ENCODE data around the gene BCAS1.
A peak's percentile ranks its signal among the peaks of the same experiment; 100 is the strongest.

Gene BCAS1

DNA sequence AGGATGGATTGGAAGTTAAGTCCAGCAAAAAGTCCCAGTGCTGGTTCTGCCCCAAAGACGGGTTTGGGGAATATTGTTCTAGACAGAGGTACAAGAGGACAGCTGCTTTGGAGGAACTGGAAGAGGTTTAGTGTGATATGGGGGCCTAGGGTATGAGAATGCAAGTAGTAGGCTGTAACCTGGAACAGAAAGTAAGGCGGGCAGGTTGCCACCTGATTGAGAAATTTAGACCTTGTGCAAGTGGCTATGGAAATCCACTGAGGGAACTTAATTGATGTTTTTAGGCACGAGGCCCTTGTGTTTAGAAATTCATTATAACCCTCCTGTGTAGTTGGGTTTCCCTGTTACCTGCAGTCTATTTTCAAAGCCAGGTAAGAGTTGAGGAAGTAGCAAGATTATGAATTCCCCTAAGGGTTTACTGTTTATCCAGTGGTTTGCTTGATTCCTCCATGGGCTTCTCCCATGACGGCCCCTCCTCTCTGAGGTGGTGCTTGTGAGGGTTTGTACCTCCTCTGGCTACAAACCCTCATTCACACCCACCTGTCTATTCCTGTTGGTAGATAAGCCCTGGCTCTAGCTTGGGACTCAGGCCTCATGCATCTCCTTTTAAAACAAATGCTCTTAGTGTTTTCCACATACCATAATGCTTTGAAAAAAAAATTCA lies 42.0 kb upstream of the BCAS1 start (continued):
- TF ChIP-seq ZNF747 (tag by site-specific recombination; IDR thresholded peaks at IDR 0.05), result no peak
- no peak for TF ChIP-seq ZNF610 (tag by site-specific recombination; IDR thresholded peaks at IDR 0.05; ENCODE audit: borderline replicate concordance)

DNA sequence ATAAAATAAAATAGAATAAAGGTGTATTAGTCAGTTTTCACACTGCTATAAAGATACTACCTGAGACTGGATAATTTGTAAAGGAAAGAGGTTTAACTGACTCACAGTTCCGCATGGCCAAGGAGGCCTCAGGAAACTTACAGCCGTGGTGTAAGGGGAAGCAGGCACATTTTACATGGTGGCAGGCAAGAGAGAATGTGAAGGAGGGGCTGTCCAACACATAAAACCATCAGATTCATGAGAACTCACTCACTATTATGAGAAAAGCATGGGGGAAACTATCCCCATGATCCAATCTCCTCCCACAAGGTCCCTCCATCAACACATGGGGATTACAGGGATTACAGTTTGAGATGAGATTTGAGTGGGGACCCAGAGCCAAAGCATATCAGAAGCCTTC lies 41.1 kb upstream of the BCAS1 start:
- H3K4me1 ChIP-seq (ENCODE audit: control insufficient read depth, insufficient read depth, low read length), result no peaks in the 10 kb centered on the region
- TF ChIP-seq ZNF350 (tag by site-specific recombination; IDR thresholded peaks at IDR 0.05) (no peak), SETDB1 (IDR thresholded peaks at IDR 0.05; ENCODE audit: insufficient read length, low read length) (peak; percentile 35)
- POLR2A ChIA-PET, result no interaction called here

DNA sequence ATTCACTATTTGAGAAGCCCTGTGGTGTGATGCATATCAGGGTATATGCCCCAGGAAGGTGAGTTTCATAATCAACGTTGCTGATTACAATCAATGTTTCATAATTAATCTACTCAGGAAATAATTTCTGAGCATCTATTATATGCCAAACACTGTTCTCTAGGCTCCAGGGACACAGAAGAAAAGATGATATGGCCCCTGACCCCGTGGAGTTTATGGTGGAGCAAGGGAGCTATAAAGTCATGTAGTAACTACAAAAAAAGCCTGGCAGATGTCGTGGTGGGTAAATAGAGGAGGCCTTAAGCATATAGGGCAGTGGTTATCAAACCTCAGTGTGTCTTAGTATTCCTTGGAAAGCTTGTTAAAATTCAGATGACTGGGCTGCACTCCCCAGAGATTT lies 40.1 kb upstream of the BCAS1 start:
- H3K4me1 ChIP-seq (ENCODE audit: control insufficient read depth, insufficient read depth, low read length), result no peaks in the 10 kb centered on the region
- CTCF ChIA-PET, result interaction anchor here (0.6 kb wide), 1 partner anchor 17 kb away, joined by 5 read pairs; no protein-coding TSS in a partner anchor

More for the DNA sequence above, 41.1 kb upstream of the BCAS1 start:
- H3K36me3 ChIP-seq (ENCODE audit: control insufficient read depth in 2 of 2, insufficient read depth in 1 of 2, low read length in 2 of 2), result no peaks in the 10 kb centered on the region
- H3K9me3 ChIP-seq (ENCODE audit: control insufficient read depth, insufficient read depth, low read depth, low read length), result no peaks in the 10 kb centered on the region
- no peak overlapping the region for H3K27ac ChIP-seq (ENCODE audit: extremely low read depth, low read depth, low read length)
- no peak overlapping the region for H3K4me3 ChIP-seq (ENCODE audit: low read depth, low read length)
- CTCF ChIA-PET, result interaction anchor here (0.6 to 1.3 kb wide), 2 partner anchors 8 to 14 kb away, joined by 3 to 6 read pairs; no protein-coding TSS in a partner anchor

DNA sequence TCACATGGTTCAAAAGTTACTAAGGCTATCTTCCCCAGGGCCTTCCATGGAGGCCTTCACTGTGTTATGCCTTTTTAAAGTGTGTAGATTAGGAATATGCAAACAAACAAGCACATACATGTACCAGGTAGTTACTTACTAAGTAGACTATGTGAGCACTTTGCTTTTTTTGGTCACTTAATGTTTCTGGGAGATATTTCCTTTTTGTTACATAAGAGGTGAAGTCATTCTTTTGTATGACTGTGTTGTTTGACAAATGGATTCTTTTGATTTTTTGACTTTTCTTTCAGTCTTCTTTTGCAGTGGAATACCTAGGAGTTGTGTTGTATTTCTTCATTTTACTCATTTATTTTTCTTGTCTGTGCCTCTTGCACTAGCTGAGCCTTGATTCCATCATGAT lies 39.6 kb upstream of the BCAS1 start:
- Histone ChIP-seq H3K9me3 (ENCODE audit: control insufficient read depth, insufficient read depth, low read depth, low read length) (no peaks in the 10 kb centered on the region), H3K27ac (ENCODE audit: extremely low read depth, low read depth, low read length) (no peak overlapping the region), H3K36me3 (ENCODE audit: control insufficient read depth in 2 of 2, insufficient read depth in 1 of 2, low read length in 2 of 2) (no peaks in the 10 kb centered on the region), H3K4me3 (ENCODE audit: low read depth, low read length) (no peak overlapping the region), H3K4me1 (ENCODE audit: control insufficient read depth, insufficient read depth, low read length) (no peaks in the 10 kb centered on the region)
- TF ChIP-seq, protein P1, sequence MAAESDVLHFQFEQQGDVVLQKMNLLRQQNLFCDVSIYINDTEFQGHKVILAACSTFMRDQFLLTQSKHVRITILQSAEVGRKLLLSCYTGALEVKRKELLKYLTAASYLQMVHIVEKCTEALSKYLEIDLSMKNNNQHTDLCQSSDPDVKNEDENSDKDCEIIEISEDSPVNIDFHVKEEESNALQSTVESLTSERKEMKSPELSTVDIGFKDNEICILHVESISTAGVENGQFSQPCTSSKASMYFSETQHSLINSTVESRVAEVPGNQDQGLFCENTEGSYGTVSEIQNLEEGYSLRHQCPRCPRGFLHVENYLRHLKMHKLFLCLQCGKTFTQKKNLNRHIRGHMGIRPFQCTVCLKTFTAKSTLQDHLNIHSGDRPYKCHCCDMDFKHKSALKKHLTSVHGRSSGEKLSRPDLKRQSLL (tag by site-specific recombination; IDR thresholded peaks at IDR 0.05), result no peak
- TF ChIP-seq RBAK (tag by site-specific recombination; IDR thresholded peaks at IDR 0.05) (no peak), ZNF394 (tag by site-specific recombination; IDR thresholded peaks at IDR 0.05; ENCODE audit: borderline replicate concordance) (no peak), MYNN (tag by site-specific recombination; IDR thresholded peaks at IDR 0.05; ENCODE audit: borderline replicate concordance) (no peak), ZFP41 (tag by site-specific recombination; IDR thresholded peaks at IDR 0.05; ENCODE audit: borderline replicate concordance) (no peak), ZNF354C (tag by site-specific recombination; IDR thresholded peaks at IDR 0.05; ENCODE audit: borderline replicate concordance, low read depth) (no peak), ZNF560 (tag by site-specific recombination; IDR thresholded peaks at IDR 0.05; ENCODE audit: borderline replicate concordance) (no peak), ZNF114 (tag by site-specific recombination; IDR thresholded peaks at IDR 0.05) (no peak), ZNF510 (tag by site-specific recombination; IDR thresholded peaks at IDR 0.05; ENCODE audit: insufficient replicate concordance) (no peak), ZIC2 (tag by site-specific recombination; IDR thresholded peaks at IDR 0.05) (no peak), ZNF473 (tag by site-specific recombination; IDR thresholded peaks at IDR 0.05) (no peak)
- TF ChIP-seq, protein P2, sequence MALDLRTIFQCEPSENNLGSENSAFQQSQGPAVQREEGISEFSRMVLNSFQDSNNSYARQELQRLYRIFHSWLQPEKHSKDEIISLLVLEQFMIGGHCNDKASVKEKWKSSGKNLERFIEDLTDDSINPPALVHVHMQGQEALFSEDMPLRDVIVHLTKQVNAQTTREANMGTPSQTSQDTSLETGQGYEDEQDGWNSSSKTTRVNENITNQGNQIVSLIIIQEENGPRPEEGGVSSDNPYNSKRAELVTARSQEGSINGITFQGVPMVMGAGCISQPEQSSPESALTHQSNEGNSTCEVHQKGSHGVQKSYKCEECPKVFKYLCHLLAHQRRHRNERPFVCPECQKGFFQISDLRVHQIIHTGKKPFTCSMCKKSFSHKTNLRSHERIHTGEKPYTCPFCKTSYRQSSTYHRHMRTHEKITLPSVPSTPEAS (tag by site-specific recombination; IDR thresholded peaks at IDR 0.05), result no peak
- TF ChIP-seq, protein P3, sequence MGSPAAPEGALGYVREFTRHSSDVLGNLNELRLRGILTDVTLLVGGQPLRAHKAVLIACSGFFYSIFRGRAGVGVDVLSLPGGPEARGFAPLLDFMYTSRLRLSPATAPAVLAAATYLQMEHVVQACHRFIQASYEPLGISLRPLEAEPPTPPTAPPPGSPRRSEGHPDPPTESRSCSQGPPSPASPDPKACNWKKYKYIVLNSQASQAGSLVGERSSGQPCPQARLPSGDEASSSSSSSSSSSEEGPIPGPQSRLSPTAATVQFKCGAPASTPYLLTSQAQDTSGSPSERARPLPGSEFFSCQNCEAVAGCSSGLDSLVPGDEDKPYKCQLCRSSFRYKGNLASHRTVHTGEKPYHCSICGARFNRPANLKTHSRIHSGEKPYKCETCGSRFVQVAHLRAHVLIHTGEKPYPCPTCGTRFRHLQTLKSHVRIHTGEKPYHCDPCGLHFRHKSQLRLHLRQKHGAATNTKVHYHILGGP (tag by site-specific recombination; IDR thresholded peaks at IDR 0.05), result no peak
- ChIA-PET POLR2A (no interaction called here), CTCF (interaction anchor here (0.6 to 1.3 kb wide), 2 partner anchors 17 to 88 kb away, joined by 4 to 5 read pairs; no protein-coding TSS in a partner anchor)

More for the DNA sequence above, 40.1 kb upstream of the BCAS1 start:
- POLR2A ChIA-PET, result no interaction called here
- H3K27ac ChIP-seq (ENCODE audit: extremely low read depth, low read depth, low read length), result no peak overlapping the region
- no peaks in the 10 kb centered on the region for H3K9me3 ChIP-seq (ENCODE audit: control insufficient read depth, insufficient read depth, low read depth, low read length)
- TF ChIP-seq, protein P4, sequence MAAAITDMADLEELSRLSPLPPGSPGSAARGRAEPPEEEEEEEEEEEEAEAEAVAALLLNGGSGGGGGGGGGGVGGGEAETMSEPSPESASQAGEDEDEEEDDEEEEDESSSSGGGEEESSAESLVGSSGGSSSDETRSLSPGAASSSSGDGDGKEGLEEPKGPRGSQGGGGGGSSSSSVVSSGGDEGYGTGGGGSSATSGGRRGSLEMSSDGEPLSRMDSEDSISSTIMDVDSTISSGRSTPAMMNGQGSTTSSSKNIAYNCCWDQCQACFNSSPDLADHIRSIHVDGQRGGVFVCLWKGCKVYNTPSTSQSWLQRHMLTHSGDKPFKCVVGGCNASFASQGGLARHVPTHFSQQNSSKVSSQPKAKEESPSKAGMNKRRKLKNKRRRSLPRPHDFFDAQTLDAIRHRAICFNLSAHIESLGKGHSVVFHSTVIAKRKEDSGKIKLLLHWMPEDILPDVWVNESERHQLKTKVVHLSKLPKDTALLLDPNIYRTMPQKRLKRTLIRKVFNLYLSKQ (tag by site-specific recombination; IDR thresholded peaks at IDR 0.05; ENCODE audit: borderline replicate concordance), result no peak
- no peak for TF ChIP-seq ZNF654 (tag by site-specific recombination; IDR thresholded peaks at IDR 0.05; ENCODE audit: low read depth)
- 0 out of 2 replicates have a peak, but pooled peaks have one; percentile 32 for TF ChIP-seq ZBTB20 (tag by site-specific recombination; IDR thresholded peaks at IDR 0.05)
- no peaks in the 10 kb centered on the region for H3K36me3 ChIP-seq (ENCODE audit: control insufficient read depth in 2 of 2, insufficient read depth in 1 of 2, low read length in 2 of 2)
- H3K4me3 ChIP-seq (ENCODE audit: low read depth, low read length), result no peak overlapping the region

Data from HEK293 (cell line).